Parathyroid adenoma (tissue), 2 donors: ENCODE results near the gene REEP1.

ENCODE experiments used
- H2AFZ ChIP-seq: fragments of 300-600 bp; sonication (generic); one replicate; pipeline ENCODE4 v1.7.0; 2017; ENCODE audit warnings: antibody characterized with exemption, mild to moderate bottlenecking
- H3K27ac ChIP-seq: fragments of 300-600 bp; sonication (generic); one replicate; pipeline ENCODE4 v1.7.0; 2017
- H3K27me3 ChIP-seq: fragments of 300-600 bp; sonication (generic); one replicate; pipeline ENCODE4 v1.7.0; 2017; ENCODE audit warnings: low read length; ENCODE audit not compliant: control insufficient read depth, insufficient read depth
- H3K36me3 ChIP-seq: fragments of 300-600 bp; sonication (generic); one replicate; pipeline ENCODE4 v1.7.0; 2017; ENCODE audit warnings: low read length; ENCODE audit not compliant: control insufficient read depth, insufficient read depth
- H3K4me1 ChIP-seq: fragments of 300-600 bp; sonication (generic); one replicate; pipeline ENCODE4 v1.7.0; 2017; ENCODE audit warnings: control low read depth
- H3K4me2 ChIP-seq: fragments of 300-600 bp; sonication (generic); one replicate; pipeline ENCODE4 v1.7.0; 2017; ENCODE audit warnings: low read length
- H3K4me3 ChIP-seq: fragments of 300-600 bp; sonication (generic); one replicate; pipeline ENCODE4 v1.7.0; 2017; ENCODE audit warnings: low read depth, low read length
- H3K79me2 ChIP-seq: fragments of 300-600 bp; sonication (generic); one replicate; pipeline ENCODE4 v1.7.0; 2017; ENCODE audit warnings: control low read depth
- H3K9ac ChIP-seq: fragments of 300-600 bp; sonication (generic); one replicate; pipeline ENCODE4 v1.7.0; 2017; ENCODE audit warnings: mild to moderate bottlenecking
- H3K9me3 ChIP-seq: fragments of 300-600 bp; sonication (generic); one replicate; pipeline ENCODE4 v1.7.0; 2017; ENCODE audit warnings: low read length; ENCODE audit not compliant: control insufficient read depth
- TF ChIP-seq, protein P1 (sequence below): fragments of 300-600 bp; sonication (generic); IDR thresholded peaks from one replicate; pipeline ENCODE4 v1.7.0; 2017; ENCODE audit warnings: antibody characterized with exemption, mild to moderate bottlenecking
- donor health status: primary hyperparathyroidism.

The REEP1 gene

GRCh38 chr2:86238354-86238753 is 99.1 kb downstream of the REEP1 start:
- Histone ChIP-seq H3K4me3 (no peak overlapping the region), H3K27ac (no peak overlapping the region), H2AFZ (no peak overlapping the region), H3K9ac (no peak overlapping the region), H3K4me2 (no peak overlapping the region), H3K79me2 (no peaks in the 10 kb centered on the region), H3K9me3 (no peaks in the 10 kb centered on the region), H3K4me1 (no peaks in the 10 kb centered on the region), H3K27me3 (no peaks in the 10 kb centered on the region), H3K36me3 (no peaks in the 10 kb centered on the region)
- TF ChIP-seq, protein P1, sequence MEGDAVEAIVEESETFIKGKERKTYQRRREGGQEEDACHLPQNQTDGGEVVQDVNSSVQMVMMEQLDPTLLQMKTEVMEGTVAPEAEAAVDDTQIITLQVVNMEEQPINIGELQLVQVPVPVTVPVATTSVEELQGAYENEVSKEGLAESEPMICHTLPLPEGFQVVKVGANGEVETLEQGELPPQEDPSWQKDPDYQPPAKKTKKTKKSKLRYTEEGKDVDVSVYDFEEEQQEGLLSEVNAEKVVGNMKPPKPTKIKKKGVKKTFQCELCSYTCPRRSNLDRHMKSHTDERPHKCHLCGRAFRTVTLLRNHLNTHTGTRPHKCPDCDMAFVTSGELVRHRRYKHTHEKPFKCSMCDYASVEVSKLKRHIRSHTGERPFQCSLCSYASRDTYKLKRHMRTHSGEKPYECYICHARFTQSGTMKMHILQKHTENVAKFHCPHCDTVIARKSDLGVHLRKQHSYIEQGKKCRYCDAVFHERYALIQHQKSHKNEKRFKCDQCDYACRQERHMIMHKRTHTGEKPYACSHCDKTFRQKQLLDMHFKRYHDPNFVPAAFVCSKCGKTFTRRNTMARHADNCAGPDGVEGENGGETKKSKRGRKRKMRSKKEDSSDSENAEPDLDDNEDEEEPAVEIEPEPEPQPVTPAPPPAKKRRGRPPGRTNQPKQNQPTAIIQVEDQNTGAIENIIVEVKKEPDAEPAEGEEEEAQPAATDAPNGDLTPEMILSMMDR, result no peak

- Histone ChIP-seq H3K4me2 (no peak overlapping the region), H3K4me3 (no peak overlapping the region), H3K36me3 (no peaks in the 10 kb centered on the region), H3K27me3 (no peaks in the 10 kb centered on the region), H3K79me2 (no peaks in the 10 kb centered on the region), H2AFZ (no peak overlapping the region), H3K27ac (no peak overlapping the region), H3K9ac (no peak overlapping the region), H3K4me1 (no peaks in the 10 kb centered on the region), H3K9me3 (no peaks in the 10 kb centered on the region)
- TF ChIP-seq, protein P1, result no peak
Observed at GRCh38 chr2:86237172-86237571, 100.3 kb downstream of the REEP1 start.

GRCh38 chr2:86235196-86235980 is 102.0 kb downstream of the REEP1 start:
- H3K27ac ChIP-seq, result no peak overlapping the region
- no peaks in the 10 kb centered on the region for H3K79me2 ChIP-seq
- H3K9ac ChIP-seq, result no peak overlapping the region
- no peak overlapping the region for H2AFZ ChIP-seq
- H3K9me3 ChIP-seq, result no peaks in the 10 kb centered on the region
- no peak overlapping the region for H3K4me3 ChIP-seq
- H3K27me3 ChIP-seq, result no peaks in the 10 kb centered on the region
- H3K4me2 ChIP-seq, result no peak overlapping the region
- H3K36me3 ChIP-seq, result no peaks in the 10 kb centered on the region
- no peaks in the 10 kb centered on the region for H3K4me1 ChIP-seq
- TF ChIP-seq, protein P1, result no peak

DNA sequence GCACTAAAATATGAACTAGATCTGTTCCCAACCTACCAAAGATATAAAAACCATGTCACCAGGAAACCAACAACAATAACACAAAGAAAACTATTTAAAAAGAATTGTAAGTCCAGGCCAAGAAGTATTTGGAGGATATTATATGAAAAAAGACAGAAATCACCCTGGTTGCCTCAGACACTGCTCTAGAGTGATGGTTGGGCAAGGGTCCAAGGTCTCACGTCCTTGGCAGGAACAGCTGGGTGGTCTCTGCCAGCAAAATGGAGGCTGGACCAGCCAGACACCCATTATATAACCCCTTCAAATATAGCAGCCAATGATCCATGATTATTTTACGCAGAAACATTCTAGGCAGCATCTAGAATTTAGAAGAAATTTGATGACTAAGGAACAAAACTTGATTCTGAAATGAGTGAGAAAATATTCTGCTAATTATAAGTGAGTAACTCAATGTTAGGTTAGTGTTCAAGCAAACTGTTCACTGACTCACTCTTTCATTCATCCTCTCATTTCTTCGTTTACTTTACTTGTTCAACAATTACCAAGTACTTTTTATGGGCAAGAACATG is 102.8 kb downstream of the REEP1 start:
- H3K4me1 ChIP-seq, result no peaks in the 10 kb centered on the region
- H3K27me3 ChIP-seq, result no peaks in the 10 kb centered on the region
- H3K4me2 ChIP-seq, result no peak overlapping the region
- H3K27ac ChIP-seq, result no peak overlapping the region
- H3K36me3 ChIP-seq, result no peaks in the 10 kb centered on the region
- H2AFZ ChIP-seq, result no peak overlapping the region
- no peaks in the 10 kb centered on the region for H3K9me3 ChIP-seq
- TF ChIP-seq, protein P1, result no peak
- no peak overlapping the region for H3K4me3 ChIP-seq
- no peak overlapping the region for H3K9ac ChIP-seq
- no peaks in the 10 kb centered on the region for H3K79me2 ChIP-seq

- no peaks in the 10 kb centered on the region for H3K36me3 ChIP-seq
- no peaks in the 10 kb centered on the region for H3K27me3 ChIP-seq
- H3K9me3 ChIP-seq, result no peaks in the 10 kb centered on the region
- no peak overlapping the region for H3K4me3 ChIP-seq
- H2AFZ ChIP-seq, result no peak overlapping the region
- no peaks in the 10 kb centered on the region for H3K79me2 ChIP-seq
- no peak overlapping the region for H3K27ac ChIP-seq
- H3K4me1 ChIP-seq, result no peaks in the 10 kb centered on the region
- TF ChIP-seq, protein P1, result no peak
- H3K4me2 ChIP-seq, result no peak overlapping the region
- H3K9ac ChIP-seq, result no peak overlapping the region
Observed at GRCh38 chr2:86233436-86233835, 104.0 kb downstream of the REEP1 start.
